Central memory CD8-positive, alpha-beta T cell (primary cell): ENCODE measurements around the gene KRT13.

Experiments used
- ATAC-seq: fragments of 150-1000 bp; cut with Tn5 transposase; replicated peaks from 2 replicates; pipeline ENCODE4 v1.10.0; 2022; ENCODE audit warnings: mild to moderate bottlenecking, moderate FRiP score, moderate number of reproducible peaks; ENCODE audit not compliant: poor library complexity, severe bottlenecking; ENCODE audit errors: extremely low read depth
- DNase-seq, 2 donors: peaks; one replicate each; pipeline ENCODE4 v3.0.0; 2021; ENCODE audit warnings: low spot score in 2 of 2
- H3K27ac Mint-ChIP-seq: one replicate; pipeline ENCODE4 v1.8.0; 2022; ENCODE audit warnings: low read depth, mild to moderate bottlenecking, moderate library complexity, mixed read lengths
- H3K27me3 Mint-ChIP-seq: one replicate; pipeline ENCODE4 v1.8.0; 2022; ENCODE audit warnings: mixed read lengths
- H3K36me3 Mint-ChIP-seq: one replicate; pipeline ENCODE4 v1.8.0; 2022; ENCODE audit warnings: mild to moderate bottlenecking, moderate library complexity, mixed read lengths; ENCODE audit not compliant: insufficient read depth
- H3K4me1 Mint-ChIP-seq: one replicate; pipeline ENCODE4 v1.8.0; 2022; ENCODE audit warnings: mixed read lengths
- H3K4me3 Mint-ChIP-seq: one replicate; pipeline ENCODE4 v1.8.0; 2022; ENCODE audit warnings: mild to moderate bottlenecking, moderate library complexity, mixed read lengths
- H3K9me3 Mint-ChIP-seq: one replicate; pipeline ENCODE4 v1.8.0; 2022; ENCODE audit warnings: mixed read lengths

KRT13 gene

GRCh38 chr17:41480581-41480980 is 24.8 kb downstream of the KRT13 start:
- no peak overlapping the region for H3K27ac Mint-ChIP-seq
- peaks cover 8% of the 10 kb centered on the region for H3K27me3 Mint-ChIP-seq
- H3K9me3 Mint-ChIP-seq, result no peaks in the 10 kb centered on the region
- no peaks in the 10 kb centered on the region for H3K36me3 Mint-ChIP-seq
- DNase-seq (no peak), ATAC-seq (no peak)
- no peaks in the 10 kb centered on the region for H3K4me1 Mint-ChIP-seq
- no peak overlapping the region for H3K4me3 Mint-ChIP-seq

GRCh38 chr17:41480136-41480535 is 25.3 kb downstream of the KRT13 start:
- Mint-ChIP-seq H3K4me3 (no peak overlapping the region), H3K27me3 (peaks cover 8% of the 10 kb centered on the region), H3K4me1 (no peaks in the 10 kb centered on the region), H3K36me3 (no peaks in the 10 kb centered on the region), H3K27ac (no peak overlapping the region), H3K9me3 (no peaks in the 10 kb centered on the region)
- DNase-seq, result no peak
- ATAC-seq, result no peak

- no peak overlapping the region for H3K4me3 Mint-ChIP-seq
- no peak overlapping the region for H3K27ac Mint-ChIP-seq
- no peaks in the 10 kb centered on the region for H3K9me3 Mint-ChIP-seq
- H3K36me3 Mint-ChIP-seq, result no peaks in the 10 kb centered on the region
- ATAC-seq (no peak), DNase-seq (no peak)
- no peaks in the 10 kb centered on the region for H3K4me1 Mint-ChIP-seq
- peaks cover 6% of the 10 kb centered on the region for H3K27me3 Mint-ChIP-seq
Observed at GRCh38 chr17:41478237-41478636, 27.2 kb downstream of the KRT13 start.

- H3K36me3 Mint-ChIP-seq, result no peaks in the 10 kb centered on the region
Observed at GRCh38 chr17:41476866-41477815, 28.3 kb downstream of the KRT13 start.

GRCh38 chr17:41475421-41475820 is 30.0 kb downstream of the KRT13 start:
- Mint-ChIP-seq H3K36me3 (no peaks in the 10 kb centered on the region), H3K4me3 (no peak overlapping the region), H3K27ac (no peak overlapping the region), H3K9me3 (no peaks in the 10 kb centered on the region), H3K4me1 (no peaks in the 10 kb centered on the region), H3K27me3 (peaks cover 13% of the 10 kb centered on the region)
- no peak for DNase-seq
- no peak for ATAC-seq

More at GRCh38 chr17:41476866-41477815, 28.3 kb downstream of the KRT13 start:
- Mint-ChIP-seq H3K27me3 (peaks cover 13% of the 10 kb centered on the region), H3K4me3 (no peak overlapping the region), H3K27ac (no peak overlapping the region), H3K4me1 (no peaks in the 10 kb centered on the region), H3K9me3 (no peaks in the 10 kb centered on the region)
- ATAC-seq (no peak), DNase-seq (no peak)

GRCh38 chr17:41474863-41475262 is 30.5 kb downstream of the KRT13 start:
- no peak overlapping the region for H3K27ac Mint-ChIP-seq
- H3K27me3 Mint-ChIP-seq, result peaks cover 13% of the 10 kb centered on the region
- H3K4me1 Mint-ChIP-seq, result no peaks in the 10 kb centered on the region
- H3K4me3 Mint-ChIP-seq, result no peak overlapping the region
- no peaks in the 10 kb centered on the region for H3K9me3 Mint-ChIP-seq
- ATAC-seq (no peak), DNase-seq (no peak)
- H3K36me3 Mint-ChIP-seq, result no peaks in the 10 kb centered on the region

- Mint-ChIP-seq H3K4me1 (no peaks in the 10 kb centered on the region), H3K9me3 (no peaks in the 10 kb centered on the region), H3K36me3 (no peaks in the 10 kb centered on the region), H3K27me3 (peaks cover 31% of the 10 kb centered on the region), H3K4me3 (no peak overlapping the region), H3K27ac (no peak overlapping the region)
- DNase-seq (no peak), ATAC-seq (no peak)
Observed at GRCh38 chr17:41468346-41468745, 37.1 kb downstream of the KRT13 start.

- H3K27ac Mint-ChIP-seq, result no peak overlapping the region
Observed at GRCh38 chr17:41467561-41467960, 37.9 kb downstream of the KRT13 start.

GRCh38 chr17:41466988-41467387 is 38.4 kb downstream of the KRT13 start, which contains the start of gene KRT32:
Gene KRT32 (minus strand): TSS chr17:41467386. CDS start chr17:41467325, 61 bp downstream.
- H3K4me1 Mint-ChIP-seq, result no peaks in the 10 kb centered on the region
- H3K36me3 Mint-ChIP-seq, result peaks cover 2% of the 10 kb centered on the region
- no peaks in the 10 kb centered on the region for H3K9me3 Mint-ChIP-seq
- no peak for ATAC-seq
- H3K27ac Mint-ChIP-seq, result no peak within 1 kb of the TSS
- peaks cover 22% of the 10 kb centered on the region for H3K27me3 Mint-ChIP-seq
- no peak within 1 kb of the TSS for H3K4me3 Mint-ChIP-seq
- no peak for DNase-seq

More at GRCh38 chr17:41467561-41467960, 37.9 kb downstream of the KRT13 start:
- DNase-seq (no peak), ATAC-seq (no peak)
- H3K27me3 Mint-ChIP-seq, result peaks cover 23% of the 10 kb centered on the region
- H3K4me3 Mint-ChIP-seq, result no peak overlapping the region
- H3K36me3 Mint-ChIP-seq, result peaks cover 2% of the 10 kb centered on the region
- no peaks in the 10 kb centered on the region for H3K9me3 Mint-ChIP-seq
- no peaks in the 10 kb centered on the region for H3K4me1 Mint-ChIP-seq

GRCh38 chr17:41464682-41465081 is 40.7 kb downstream of the KRT13 start:
- H3K27ac Mint-ChIP-seq, result no peak overlapping the region
- no peak overlapping the region for H3K4me3 Mint-ChIP-seq
- no peaks in the 10 kb centered on the region for H3K9me3 Mint-ChIP-seq
- peaks cover 22% of the 10 kb centered on the region for H3K27me3 Mint-ChIP-seq
- ATAC-seq (no peak), DNase-seq (no peak)
- no peaks in the 10 kb centered on the region for H3K4me1 Mint-ChIP-seq
- peaks cover 2% of the 10 kb centered on the region for H3K36me3 Mint-ChIP-seq

GRCh38 chr17:41464173-41464572 is 41.2 kb downstream of the KRT13 start:
- H3K27me3 Mint-ChIP-seq, result peaks cover 22% of the 10 kb centered on the region
- DNase-seq, result no peak
- H3K4me3 Mint-ChIP-seq, result no peak overlapping the region
- no peak overlapping the region for H3K27ac Mint-ChIP-seq
- no peak for ATAC-seq
- H3K4me1 Mint-ChIP-seq, result no peaks in the 10 kb centered on the region
- peaks cover 2% of the 10 kb centered on the region for H3K36me3 Mint-ChIP-seq
- no peaks in the 10 kb centered on the region for H3K9me3 Mint-ChIP-seq

GRCh38 chr17:41463746-41464145 is 41.7 kb downstream of the KRT13 start:
- Mint-ChIP-seq H3K4me1 (no peaks in the 10 kb centered on the region), H3K9me3 (no peaks in the 10 kb centered on the region), H3K27me3 (peaks cover 22% of the 10 kb centered on the region), H3K36me3 (peaks cover 2% of the 10 kb centered on the region), H3K27ac (no peak overlapping the region), H3K4me3 (no peak overlapping the region)
- DNase-seq (no peak), ATAC-seq (no peak)

GRCh38 chr17:41462705-41463104 is 42.7 kb downstream of the KRT13 start:
- Mint-ChIP-seq H3K36me3 (peaks cover 2% of the 10 kb centered on the region), H3K27ac (no peak overlapping the region), H3K4me1 (no peaks in the 10 kb centered on the region), H3K9me3 (no peaks in the 10 kb centered on the region), H3K4me3 (no peak overlapping the region), H3K27me3 (peaks cover 22% of the 10 kb centered on the region)
- no peak for DNase-seq
- no peak for ATAC-seq
